Measurements from ENCODE around the gene EML2.
A peak's percentile ranks its signal among the peaks of the same experiment; 100 is the strongest.

Gene EML2

GRCh38 chr19:45664575-45664974, 25.4 kb upstream of the EML2 start:
- Mint-ChIP-seq H3K36me3 (no peaks in the 10 kb centered on the region), H3K27me3 (peaks cover 54% of the 10 kb centered on the region), H3K4me1 (peaks cover 33% of the 10 kb centered on the region), H3K27ac (no peak overlapping the region), H3K4me3 (no peak overlapping the region), H3K9me3 (no peaks in the 10 kb centered on the region)
- CTCF ChIA-PET, result no interaction called here
- DNase-seq, result no peak

GRCh38 chr19:45663800-45664199, 24.6 kb upstream of the EML2 start:
- CTCF ChIA-PET, result interaction anchor here (0.7 kb wide), 1 partner anchor 138 kb away, joined by 3 read pairs; no protein-coding TSS in a partner anchor
- no peak for DNase-seq
- no peak overlapping the region for H3K27ac Mint-ChIP-seq
- no peaks in the 10 kb centered on the region for H3K9me3 Mint-ChIP-seq
- H3K27me3 Mint-ChIP-seq, result peaks cover 53% of the 10 kb centered on the region
- no peak overlapping the region for H3K4me3 Mint-ChIP-seq
- peaks cover 26% of the 10 kb centered on the region for H3K4me1 Mint-ChIP-seq
- no peaks in the 10 kb centered on the region for H3K36me3 Mint-ChIP-seq

DNA sequence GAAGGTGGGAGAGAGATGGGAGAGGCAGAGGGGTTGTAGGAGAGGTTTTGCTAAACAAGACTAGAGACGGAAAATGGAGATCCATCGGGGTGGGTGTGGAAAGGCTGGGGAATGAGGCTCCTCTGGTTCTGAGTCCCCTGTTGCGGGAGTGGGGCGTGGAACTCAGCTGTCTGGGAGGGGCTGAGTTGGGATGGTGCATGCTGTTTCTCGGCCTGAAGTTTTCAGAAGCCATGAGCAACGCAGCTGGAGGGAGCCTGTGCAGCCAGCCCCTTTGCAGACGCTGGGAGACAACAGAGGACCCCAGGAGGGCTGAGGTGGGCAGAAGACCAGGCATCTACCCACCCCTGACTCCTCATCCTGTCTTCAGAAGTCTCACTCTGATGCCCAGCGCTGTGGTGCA, 21.4 kb upstream of the EML2 start:
- peaks cover 11% of the 10 kb centered on the region for H3K4me1 Mint-ChIP-seq
- CTCF ChIA-PET, result no interaction called here
- DNase-seq, result no peak
- peak overlapping the region; percentile 1 for H3K27ac Mint-ChIP-seq
- H3K9me3 Mint-ChIP-seq, result no peaks in the 10 kb centered on the region
- no peak overlapping the region for H3K4me3 Mint-ChIP-seq
- H3K36me3 Mint-ChIP-seq, result no peaks in the 10 kb centered on the region
- peaks cover 48% of the 10 kb centered on the region for H3K27me3 Mint-ChIP-seq

GRCh38 chr19:45659096-45659729, 20.0 kb upstream of the EML2 start:
- H3K27ac Mint-ChIP-seq, result no peak overlapping the region

GRCh38 chr19:45657520-45658167, 18.4 kb upstream of the EML2 start:
- Mint-ChIP-seq H3K4me3 (no peak overlapping the region), H3K36me3 (no peaks in the 10 kb centered on the region), H3K27ac (no peak overlapping the region), H3K27me3 (peaks cover 39% of the 10 kb centered on the region), H3K4me1 (no peaks in the 10 kb centered on the region), H3K9me3 (no peaks in the 10 kb centered on the region)
- no peak for DNase-seq
- CTCF ChIA-PET, result no interaction called here

More at GRCh38 chr19:45659096-45659729, 20.0 kb upstream of the EML2 start:
- Mint-ChIP-seq H3K4me3 (no peak overlapping the region), H3K4me1 (peaks cover 5% of the 10 kb centered on the region), H3K27me3 (peaks cover 45% of the 10 kb centered on the region), H3K36me3 (no peaks in the 10 kb centered on the region), H3K9me3 (no peaks in the 10 kb centered on the region)
- CTCF ChIA-PET, result no interaction called here
- DNase-seq, result no peak

DNA sequence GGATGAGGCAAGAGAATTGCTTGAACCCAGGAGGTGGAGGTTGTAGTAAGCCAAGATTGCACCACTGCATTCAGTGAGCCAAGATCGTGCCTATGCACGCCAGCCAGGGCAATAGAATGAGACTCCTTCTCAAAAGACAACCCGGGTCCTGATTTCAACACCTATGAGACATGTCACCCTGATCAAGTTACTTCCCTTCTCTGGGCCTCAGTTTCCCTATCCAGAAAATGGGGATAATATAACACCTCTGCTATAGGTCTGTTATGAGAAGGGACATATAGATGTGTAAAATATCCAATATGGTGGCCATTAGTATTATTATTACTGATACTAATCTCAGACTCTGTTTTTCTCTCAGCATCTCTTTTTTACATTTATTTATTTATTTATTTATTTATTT, 15.9 kb upstream of the EML2 start:
- Mint-ChIP-seq H3K27ac (no peak overlapping the region), H3K4me3 (no peak overlapping the region), H3K9me3 (no peaks in the 10 kb centered on the region), H3K27me3 (peaks cover 29% of the 10 kb centered on the region), H3K36me3 (no peaks in the 10 kb centered on the region), H3K4me1 (no peaks in the 10 kb centered on the region)
- DNase-seq, result no peak
- CTCF ChIA-PET, result no interaction called here

DNA sequence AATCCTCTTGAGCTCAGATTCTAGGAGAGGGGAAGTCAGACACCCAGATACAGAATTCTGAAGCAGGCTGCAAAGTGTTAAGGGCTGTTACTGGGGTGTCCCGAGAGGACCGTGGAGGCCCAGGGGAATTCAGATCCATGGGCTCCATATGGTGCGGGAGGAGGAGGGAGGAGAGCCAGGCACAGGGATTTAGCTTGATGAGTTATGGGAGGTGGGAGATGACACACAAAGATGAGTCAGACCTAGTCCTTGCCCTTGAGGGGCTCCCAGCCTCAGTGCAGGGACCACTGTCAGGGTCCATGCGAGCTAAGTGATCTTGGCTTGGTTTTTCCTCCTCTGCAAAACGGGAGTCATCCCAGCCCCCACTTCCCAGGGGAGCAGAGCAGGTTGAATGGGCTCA, 14.4 kb upstream of the EML2 start:
- H3K4me1 Mint-ChIP-seq, result no peaks in the 10 kb centered on the region
- peaks cover 19% of the 10 kb centered on the region for H3K27me3 Mint-ChIP-seq
- no peak for DNase-seq
- CTCF ChIA-PET, result no interaction called here
- H3K27ac Mint-ChIP-seq, result no peak overlapping the region
- H3K9me3 Mint-ChIP-seq, result no peaks in the 10 kb centered on the region
- H3K4me3 Mint-ChIP-seq, result no peak overlapping the region
- no peaks in the 10 kb centered on the region for H3K36me3 Mint-ChIP-seq

DNA sequence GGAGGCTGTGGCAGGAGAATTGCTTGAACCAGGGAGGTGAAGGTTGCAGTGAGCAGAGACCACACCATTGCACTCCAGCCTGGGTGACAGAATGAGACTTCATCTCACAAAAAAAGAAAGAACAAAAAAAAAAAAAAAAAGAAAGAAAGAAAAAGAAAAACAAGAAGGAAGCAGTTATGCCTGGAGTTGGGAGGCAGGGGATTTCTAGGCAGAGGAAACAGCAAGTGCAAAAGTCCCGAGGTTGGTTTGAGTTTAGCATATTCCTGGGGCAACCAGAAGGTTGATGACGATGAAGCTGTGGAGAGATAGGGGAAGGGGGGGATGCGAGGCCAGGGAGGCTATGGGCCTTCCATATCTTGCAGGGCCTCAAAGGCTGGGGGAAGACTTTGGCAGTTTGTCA, 11.5 kb upstream of the EML2 start:
- CTCF ChIA-PET, result interaction anchor here (1.1 kb wide), 1 partner anchor 8 kb away, joined by 3 read pairs; no protein-coding TSS in a partner anchor
- no peaks in the 10 kb centered on the region for H3K36me3 Mint-ChIP-seq
- no peak for DNase-seq
- no peak overlapping the region for H3K27ac Mint-ChIP-seq
- peaks cover 16% of the 10 kb centered on the region for H3K27me3 Mint-ChIP-seq
- no peak overlapping the region for H3K4me3 Mint-ChIP-seq
- no peaks in the 10 kb centered on the region for H3K9me3 Mint-ChIP-seq
- H3K4me1 Mint-ChIP-seq, result peaks cover 9% of the 10 kb centered on the region

DNA sequence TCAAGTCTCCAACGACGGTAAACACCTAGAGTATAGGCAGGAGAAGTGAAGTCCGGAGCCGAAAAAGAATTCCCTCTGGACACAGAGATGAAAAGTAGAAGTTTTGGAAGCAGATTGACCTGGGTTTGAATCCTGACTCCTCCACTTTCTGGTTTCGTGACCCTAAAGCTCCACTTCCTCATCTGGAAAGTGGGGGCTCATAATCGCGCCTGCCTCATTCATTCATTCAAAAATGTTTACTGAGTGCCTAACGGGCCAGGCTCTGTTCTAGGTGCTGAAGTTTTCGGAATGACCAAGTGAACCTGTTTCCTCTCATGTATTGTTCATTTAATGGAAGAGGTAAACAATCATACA, 7.1 kb upstream of the EML2 start:
- H3K4me1 Mint-ChIP-seq, result peaks cover 42% of the 10 kb centered on the region
- peak overlapping the region; percentile 86 for H3K27ac Mint-ChIP-seq
- CTCF ChIA-PET, result interaction anchor here (1.0 to 1.6 kb wide), 5 partner anchors 35 to 170 kb away, joined by 3 to 9 read pairs (median 4); no protein-coding TSS in a partner anchor
- no peaks in the 10 kb centered on the region for H3K9me3 Mint-ChIP-seq
- no peak for DNase-seq
- peaks cover under 1% of the 10 kb centered on the region for H3K36me3 Mint-ChIP-seq
- peak overlapping the region; percentile 81 for H3K4me3 Mint-ChIP-seq
- H3K27me3 Mint-ChIP-seq, result peaks cover 39% of the 10 kb centered on the region

DNA sequence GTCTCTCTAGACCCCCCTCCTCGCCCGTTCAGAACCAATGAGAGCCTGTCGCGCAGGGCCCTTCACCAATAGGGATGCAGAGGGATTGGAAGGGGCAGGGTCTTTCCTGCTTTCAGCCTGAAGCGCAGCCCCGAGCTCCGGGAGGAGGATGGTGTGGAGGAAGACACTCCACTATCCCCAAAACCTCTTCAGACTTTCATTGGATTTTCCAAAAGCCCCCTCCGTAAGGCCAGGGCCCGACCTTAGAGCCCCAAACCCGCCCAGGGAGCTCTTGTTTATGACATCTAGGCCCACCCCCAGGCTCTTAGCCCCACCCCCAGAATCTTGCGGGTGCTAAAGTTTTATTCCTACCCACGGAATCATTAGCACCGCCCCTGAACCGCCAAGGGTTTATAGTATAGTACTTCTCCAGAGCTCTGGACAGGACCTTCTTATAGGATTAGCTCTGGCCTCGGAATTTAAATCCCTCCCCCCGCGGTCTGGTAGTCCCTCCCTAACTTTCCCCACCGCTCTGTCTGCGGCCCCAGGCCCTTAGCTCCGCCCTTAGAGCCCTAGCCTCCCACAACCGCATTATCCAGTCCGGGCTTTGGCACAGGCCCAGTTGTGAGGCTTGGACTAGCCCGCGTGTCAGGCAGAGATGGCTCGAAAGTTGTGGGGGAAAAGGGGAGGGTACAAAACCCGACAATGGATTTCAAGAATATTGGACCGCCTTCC, 6.6 kb upstream of the EML2 start:
- CTCF ChIA-PET, result interaction anchor here (0.8 to 1.6 kb wide), 7 partner anchors 35 to 171 kb away, joined by 3 to 9 read pairs (median 4); partner anchors contain the start of gene QPCTL
- Mint-ChIP-seq H3K27me3 (peaks cover 37% of the 10 kb centered on the region), H3K36me3 (peaks cover 6% of the 10 kb centered on the region), H3K4me3 (peak overlapping the region; percentile 81), H3K4me1 (peaks cover 47% of the 10 kb centered on the region), H3K27ac (peak overlapping the region; percentile 86), H3K9me3 (peaks cover under 1% of the 10 kb centered on the region)
- peak; percentile 88 for DNase-seq

- peaks cover 30% of the 10 kb centered on the region for H3K27me3 Mint-ChIP-seq
- H3K9me3 Mint-ChIP-seq, result peaks cover 2% of the 10 kb centered on the region
- CTCF ChIA-PET, result interaction anchor here (0.8 to 1.6 kb wide), 6 partner anchors 36 to 172 kb away, joined by 3 to 9 read pairs (median 4); partner anchors contain the start of gene QPCTL
- H3K27ac Mint-ChIP-seq, result peak overlapping the region; percentile 86
- H3K4me3 Mint-ChIP-seq, result peak overlapping the region; percentile 81
- peaks cover 51% of the 10 kb centered on the region for H3K4me1 Mint-ChIP-seq
- H3K36me3 Mint-ChIP-seq, result peaks cover 8% of the 10 kb centered on the region
- no peak for DNase-seq
Observed at GRCh38 chr19:45645068-45645630, 6.0 kb upstream of the EML2 start.

DNA sequence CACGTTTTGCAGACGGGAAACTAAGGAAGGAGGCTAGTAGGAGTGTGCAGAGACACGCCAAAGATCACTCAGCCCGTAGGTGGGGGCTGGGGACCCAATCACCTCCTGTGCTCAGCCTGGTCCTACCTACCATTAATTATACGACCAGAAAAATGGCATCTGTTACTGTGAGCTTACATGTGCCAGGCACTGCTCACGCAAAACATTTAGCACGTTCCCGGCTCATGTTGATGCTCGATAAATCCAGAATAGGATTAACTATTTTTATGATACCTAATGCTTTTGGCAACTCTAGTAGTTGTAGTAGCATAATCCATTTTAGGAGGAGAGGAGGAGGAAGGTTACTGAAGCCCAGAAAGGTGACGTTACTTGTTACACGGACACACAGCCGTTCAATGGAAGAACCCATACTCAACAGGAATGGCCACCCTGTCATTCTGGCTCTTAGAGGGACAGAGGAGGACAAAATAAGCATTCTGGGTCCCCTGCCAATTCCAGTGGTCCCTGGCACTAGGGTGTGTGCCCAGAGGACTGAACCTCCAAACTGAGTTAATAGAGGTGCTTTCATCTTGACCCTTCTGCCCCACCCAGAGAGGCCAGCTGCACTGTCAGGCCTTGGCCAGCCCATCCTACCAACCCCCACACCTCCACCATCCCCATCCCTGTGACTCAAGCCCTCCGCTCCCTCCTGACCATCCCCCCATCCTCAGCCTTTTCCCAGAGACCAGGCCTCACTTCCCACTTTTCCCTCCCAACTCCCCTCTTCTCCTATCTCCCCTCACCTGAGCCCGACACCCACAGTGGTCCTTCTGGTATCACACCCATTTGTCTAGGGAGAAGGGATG, 5.0 kb upstream of the EML2 start:
- peaks cover 29% of the 10 kb centered on the region for H3K27me3 Mint-ChIP-seq
- H3K9me3 Mint-ChIP-seq, result peaks cover 2% of the 10 kb centered on the region
- peaks cover 59% of the 10 kb centered on the region for H3K4me1 Mint-ChIP-seq
- peak overlapping the region; percentile 21 for H3K4me3 Mint-ChIP-seq
- no peak overlapping the region for H3K27ac Mint-ChIP-seq
- no peak for DNase-seq
- CTCF ChIA-PET, result interaction anchor here (1.0 to 3.3 kb wide), 8 partner anchors 38 to 205 kb away, joined by 3 to 52 read pairs (median 4); partner anchors contain the start of gene OPA3
- H3K36me3 Mint-ChIP-seq, result peaks cover 8% of the 10 kb centered on the region

- H3K4me3 Mint-ChIP-seq, result peak overlapping the region; percentile 54
- H3K4me1 Mint-ChIP-seq, result peaks cover 65% of the 10 kb centered on the region
- peaks cover 29% of the 10 kb centered on the region for H3K27me3 Mint-ChIP-seq
- CTCF ChIA-PET, result interaction anchor here (0.7 to 3.3 kb wide), 23 partner anchors 7 to 204 kb away, joined by 3 to 52 read pairs (median 4); partner anchors contain the start of genes GIPR, OPA3 and PPM1N
- peaks cover 11% of the 10 kb centered on the region for H3K36me3 Mint-ChIP-seq
- H3K27ac Mint-ChIP-seq, result peak overlapping the region; percentile 97
- peak; percentile 92 for DNase-seq
- peaks cover 2% of the 10 kb centered on the region for H3K9me3 Mint-ChIP-seq
Observed at GRCh38 chr19:45643024-45643926, 4.1 kb upstream of the EML2 start.
